ENCODE data around the gene EIF4B.
"Not testable (repeated sequence)": the region's sequence is repeated elsewhere in the genome, so short reads cannot be mapped to it uniquely, and the experiment has no call there.

Gene EIF4B

DNA sequence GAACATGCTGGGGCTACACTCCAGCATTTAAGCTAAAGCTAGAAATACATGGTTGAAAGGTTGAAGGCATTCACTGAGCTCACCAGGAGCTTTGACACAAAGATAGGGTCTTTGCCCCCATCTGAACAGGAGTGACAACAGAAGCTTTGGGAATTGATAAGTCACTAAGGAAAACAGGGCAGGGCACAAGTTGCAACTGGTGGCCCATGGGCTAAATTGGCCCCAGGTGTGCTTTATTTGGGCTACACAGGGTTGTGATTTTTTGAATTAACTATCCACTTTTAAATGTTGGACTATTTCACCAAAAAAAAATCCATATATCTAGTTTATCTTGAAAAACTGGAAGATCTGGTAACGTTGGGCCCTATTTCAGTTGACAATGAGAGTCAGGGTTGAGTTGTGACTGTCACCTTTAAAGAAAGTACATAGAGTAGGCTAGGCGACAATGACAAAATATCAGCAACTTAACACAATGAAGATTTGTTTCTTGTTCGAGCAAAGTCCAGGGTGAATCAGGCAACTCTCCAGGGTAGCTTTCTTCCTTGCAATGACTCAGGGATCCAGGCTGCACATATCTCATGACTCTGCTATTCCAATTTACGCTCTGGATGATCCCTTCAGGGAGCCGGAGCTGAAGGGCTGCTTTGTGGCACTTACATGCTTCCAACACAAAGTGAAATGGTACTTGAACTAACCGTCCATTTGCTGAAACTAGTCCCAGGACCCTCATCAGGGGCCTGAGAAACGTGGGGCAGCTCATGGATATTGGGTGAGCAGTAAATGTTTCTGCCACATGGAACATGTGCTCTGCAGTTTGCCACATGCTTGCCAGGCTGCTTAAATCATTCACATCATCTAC lies 13.3 kb upstream of the EIF4B start:
- peak; percentile 45 for DNase-seq

DNA sequence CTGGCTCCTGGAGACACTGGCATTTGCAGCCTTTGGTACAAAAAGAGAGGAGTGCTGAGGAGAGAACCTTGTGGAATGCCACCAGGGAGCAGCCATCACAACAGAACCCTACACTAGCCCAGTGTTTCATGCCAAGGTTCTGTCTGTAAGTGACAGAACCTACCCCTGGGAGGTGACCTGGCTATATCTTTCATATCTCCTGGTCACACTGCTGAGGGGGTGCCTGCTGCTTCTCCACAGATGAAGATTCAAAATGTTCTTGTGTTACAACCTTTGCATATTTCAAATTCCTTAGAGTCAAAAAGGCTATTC lies 12.7 kb upstream of the EIF4B start:
- no peak for DNase-seq

GRCh38 chr12:53004178-53004577 lies 2.1 kb upstream of the EIF4B start:
- DNase-seq = no peak

GRCh38 chr12:53004582-53004981 lies 1.7 kb upstream of the EIF4B start:
- DNase-seq = no peak

- DNase-seq = no peak
These were observed 856 bp upstream of the EIF4B start for GRCh38 chr12:53005215-53005985.

GRCh38 chr12:53006810-53007309 lies 604 bp downstream of the EIF4B start:
- peak; percentile 73 for DNase-seq

DNA sequence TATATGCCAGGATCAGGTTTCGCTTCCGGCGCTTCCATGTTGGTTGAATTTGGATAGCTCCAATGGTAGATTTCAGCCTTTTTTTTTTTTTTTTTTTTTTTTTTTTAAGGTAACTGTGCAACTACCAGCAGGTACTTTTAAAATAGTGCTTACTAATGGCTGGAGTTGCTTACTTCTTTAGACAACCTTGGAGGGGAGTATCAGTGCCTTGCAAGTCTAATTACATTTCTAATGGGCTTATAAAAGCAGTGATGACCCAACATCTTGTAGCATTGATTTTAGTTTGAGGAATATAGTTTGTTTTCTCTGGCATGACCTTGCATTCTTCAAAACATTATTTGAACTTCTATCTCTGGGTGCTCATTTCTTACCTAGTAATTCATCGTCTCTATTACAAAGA lies 1.1 kb downstream of the EIF4B start:
- DNase-seq = no peak

DNA sequence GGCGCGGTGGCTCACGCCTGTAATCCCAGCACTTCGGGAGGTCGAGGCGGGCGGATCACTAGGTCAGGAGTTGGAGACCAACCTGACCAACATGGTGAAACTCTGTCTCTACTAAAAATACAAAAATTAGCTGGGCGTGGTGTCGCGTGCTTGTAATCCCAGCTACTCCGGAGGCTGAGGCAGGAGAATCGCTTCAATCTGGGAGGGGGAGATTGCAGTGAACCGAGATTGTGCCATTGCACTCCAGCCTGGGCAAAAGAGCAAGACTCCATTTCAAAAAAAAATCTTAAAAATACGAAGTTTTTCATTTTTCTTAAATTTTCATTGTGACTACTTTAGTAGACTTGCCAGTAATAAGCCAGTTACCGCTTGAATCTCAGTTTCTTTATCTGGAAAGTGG lies 2.5 kb downstream of the EIF4B start:
- DNase-seq = not testable (repeated sequence)

DNA sequence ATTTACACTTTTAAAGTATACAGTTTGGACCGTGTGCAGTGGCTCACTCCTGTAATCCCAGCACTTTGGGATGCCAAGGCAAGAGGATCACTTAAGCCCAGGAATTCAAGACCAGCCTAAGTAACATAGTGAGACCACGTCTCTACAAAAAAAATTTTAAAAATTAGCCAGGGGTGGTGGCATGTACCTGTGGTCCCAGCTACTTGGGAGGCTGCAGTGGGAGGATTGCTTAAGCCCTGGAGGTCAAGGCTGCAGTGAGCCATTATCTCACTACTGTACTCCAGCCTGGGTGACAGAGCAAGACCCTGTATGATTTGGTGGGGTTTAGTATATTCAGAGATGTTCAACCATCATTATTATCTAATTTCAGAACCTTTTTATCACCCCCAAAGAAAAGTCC lies 4.7 kb downstream of the EIF4B start:
- no peak for DNase-seq

GRCh38 chr12:53011889-53012288 lies 5.6 kb downstream of the EIF4B start:
- no peak for DNase-seq

DNA sequence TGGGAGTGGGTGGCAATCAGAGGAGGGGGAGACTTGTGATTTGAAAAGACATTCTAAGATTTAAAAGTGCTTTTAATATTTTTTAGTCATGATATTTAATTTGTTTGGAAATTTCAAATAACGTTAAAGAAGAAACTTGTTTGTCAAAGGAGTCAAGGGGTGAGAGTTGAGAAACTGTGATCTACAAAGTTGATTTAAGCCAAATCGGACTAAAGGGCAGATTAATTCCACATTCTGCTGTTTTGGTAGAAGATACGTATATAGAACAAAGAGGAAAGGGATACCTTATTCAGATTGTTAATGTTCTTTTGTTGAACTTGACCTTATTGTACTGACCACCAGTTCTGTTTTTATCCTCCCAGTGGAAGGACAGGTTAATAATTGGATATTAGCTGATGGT lies 6.7 kb downstream of the EIF4B start:
- DNase-seq = no peak

GRCh38 chr12:53014709-53015108 lies 8.5 kb downstream of the EIF4B start:
- no peak for DNase-seq

DNA sequence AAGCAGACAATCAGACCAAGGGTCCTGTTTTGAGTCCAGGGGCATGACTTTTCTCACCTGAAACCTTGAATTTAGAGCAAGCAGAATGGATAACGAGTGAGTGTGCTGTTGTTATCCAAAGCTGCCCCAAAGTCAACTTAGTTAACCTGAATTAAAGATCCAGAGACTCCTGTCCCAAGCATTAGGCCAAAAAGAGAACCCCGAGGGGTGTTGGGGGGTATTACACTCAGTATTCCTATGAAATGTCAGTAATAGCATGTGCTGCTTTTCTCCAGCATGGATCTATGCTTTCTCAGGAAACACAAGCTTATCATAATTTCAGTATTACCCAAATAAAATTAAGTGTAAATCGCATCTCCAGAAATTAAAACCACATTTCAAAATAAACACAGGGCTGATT lies 19.0 kb downstream of the EIF4B start:
- DNase-seq = no peak

GRCh38 chr12:53027014-53027413 lies 20.8 kb downstream of the EIF4B start:
- not testable (repeated sequence) for DNase-seq

DNA sequence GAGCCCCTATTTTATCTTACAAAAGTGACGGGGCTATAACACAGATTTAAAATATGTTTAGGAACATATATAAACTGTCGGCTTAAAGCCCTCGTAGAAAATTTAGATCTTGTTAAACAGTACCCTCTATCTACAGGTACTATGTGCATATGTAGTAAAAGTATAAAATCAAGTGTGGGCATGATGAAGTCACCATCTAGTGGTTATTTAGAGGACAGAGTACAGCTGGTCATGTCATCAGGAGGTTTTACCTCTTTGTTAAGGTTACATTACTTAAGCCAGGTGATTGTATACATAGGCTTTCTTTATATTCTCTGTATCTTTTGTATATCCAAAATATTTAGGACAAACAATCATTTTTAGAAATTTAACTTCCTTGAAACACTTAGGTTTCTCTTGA lies 25.4 kb downstream of the EIF4B start:
- DNase-seq = no peak

GRCh38 chr12:53033832-53034231 lies 27.6 kb downstream of the EIF4B start:
- not testable (repeated sequence) for DNase-seq

DNA sequence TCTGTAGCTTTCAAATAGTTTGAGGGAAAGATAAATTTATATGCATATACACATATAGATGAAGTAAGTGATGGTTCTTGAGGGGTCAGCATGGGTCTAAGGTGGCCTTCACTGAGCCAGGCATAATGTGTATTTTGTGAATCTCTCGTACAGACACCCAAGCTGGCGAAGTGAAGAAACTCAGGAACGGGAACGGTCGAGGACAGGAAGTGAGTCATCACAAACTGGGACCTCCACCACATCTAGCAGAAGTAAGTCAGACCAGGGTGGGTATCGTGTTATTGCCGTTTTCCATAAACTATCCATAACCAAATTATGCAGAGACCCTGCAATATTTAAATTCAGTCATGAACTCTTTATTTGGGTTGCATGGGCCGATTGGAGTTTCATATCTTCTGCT lies 28.2 kb downstream of the EIF4B start:
- no peak for DNase-seq

- DNase-seq = no peak
These were observed 30.5 kb downstream of the EIF4B start for GRCh38 chr12:53036802-53037201.

DNA sequence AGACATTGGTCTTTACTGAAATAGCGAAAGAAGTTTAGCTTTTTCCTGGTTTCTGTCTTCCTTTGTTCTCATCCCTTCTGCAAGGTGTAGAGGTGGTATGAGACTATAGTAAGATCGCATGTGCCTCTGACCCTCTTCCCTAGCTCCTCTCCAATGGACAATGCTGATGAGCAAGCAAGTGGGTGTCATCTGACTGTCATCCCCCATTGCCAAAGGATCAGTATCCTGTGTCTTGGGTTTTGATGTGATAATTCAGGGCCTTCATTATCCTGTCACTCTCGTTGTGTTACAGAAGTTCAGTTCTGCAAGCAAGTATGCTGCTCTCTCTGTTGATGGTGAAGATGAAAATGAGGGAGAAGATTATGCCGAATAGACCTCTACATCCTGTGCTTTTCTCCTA lies 33.6 kb downstream of the EIF4B start:
- no peak for DNase-seq

DNA sequence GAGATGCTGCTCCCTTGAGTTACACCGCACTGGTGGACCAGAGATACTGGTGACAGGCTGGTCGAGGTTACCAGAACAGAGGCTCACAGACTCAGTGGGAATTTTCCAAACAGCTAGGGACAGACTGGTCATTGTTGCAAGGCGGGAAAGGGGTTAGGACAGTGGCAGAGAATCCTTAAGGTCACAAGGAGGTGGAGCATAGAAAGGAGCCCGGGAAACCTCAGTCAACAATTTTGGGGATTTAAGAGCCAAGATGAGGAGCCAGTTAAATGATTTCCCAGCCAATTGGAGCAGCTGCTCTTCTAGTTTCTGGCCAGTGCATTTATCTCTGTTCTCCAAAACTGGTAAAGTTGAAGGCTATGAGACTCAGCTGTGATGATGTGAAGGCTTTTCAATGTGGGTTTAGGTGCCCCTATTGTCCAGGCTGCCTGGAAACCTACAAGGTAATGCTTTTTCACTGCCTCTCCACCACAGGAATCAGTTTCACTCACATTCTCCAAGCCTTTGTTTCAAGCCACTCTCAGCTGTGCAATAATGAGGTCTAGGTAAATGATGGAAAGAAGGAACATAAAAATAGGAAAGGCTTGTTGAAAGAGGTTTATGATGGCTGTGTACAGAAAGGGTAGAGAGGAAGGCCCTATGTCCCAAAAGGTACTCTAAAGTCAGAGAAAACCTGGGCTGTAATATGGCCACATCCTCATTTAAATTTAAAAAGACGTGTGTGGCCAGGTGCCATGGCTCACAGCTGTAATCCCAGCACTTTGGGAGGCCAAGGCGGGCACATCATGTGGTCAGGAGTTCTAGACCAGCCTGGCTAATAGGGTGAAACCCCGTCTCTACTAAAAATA lies 36.6 kb downstream of the EIF4B start:
- DNase-seq = no peak

DNA sequence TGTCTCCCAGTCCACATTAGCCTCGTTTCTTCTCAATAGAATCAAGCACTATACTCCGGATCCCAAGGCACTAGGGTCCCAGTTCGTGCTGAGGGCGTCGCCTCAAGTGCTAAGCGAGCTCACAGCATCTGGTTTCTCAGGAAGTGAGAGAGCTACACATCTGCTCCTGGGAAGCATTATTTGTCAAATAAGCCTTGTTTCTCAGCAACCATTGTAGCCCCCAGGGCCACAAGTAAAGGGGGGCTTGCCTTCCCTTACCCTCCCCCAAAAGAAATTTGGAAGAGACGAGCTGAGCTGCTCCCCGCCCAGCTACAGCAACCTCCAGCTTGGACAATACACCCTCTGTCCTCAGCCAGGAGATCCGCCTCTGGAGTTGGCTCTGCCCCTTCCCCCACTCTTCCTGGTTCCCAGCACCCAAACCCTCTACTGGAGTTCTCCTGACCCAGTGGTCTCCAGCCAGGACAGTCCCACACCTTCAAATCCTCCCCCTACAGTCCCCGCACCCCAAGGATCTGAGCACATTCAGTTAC lies 37.9 kb downstream of the EIF4B start:
- no peak for DNase-seq

DNA sequence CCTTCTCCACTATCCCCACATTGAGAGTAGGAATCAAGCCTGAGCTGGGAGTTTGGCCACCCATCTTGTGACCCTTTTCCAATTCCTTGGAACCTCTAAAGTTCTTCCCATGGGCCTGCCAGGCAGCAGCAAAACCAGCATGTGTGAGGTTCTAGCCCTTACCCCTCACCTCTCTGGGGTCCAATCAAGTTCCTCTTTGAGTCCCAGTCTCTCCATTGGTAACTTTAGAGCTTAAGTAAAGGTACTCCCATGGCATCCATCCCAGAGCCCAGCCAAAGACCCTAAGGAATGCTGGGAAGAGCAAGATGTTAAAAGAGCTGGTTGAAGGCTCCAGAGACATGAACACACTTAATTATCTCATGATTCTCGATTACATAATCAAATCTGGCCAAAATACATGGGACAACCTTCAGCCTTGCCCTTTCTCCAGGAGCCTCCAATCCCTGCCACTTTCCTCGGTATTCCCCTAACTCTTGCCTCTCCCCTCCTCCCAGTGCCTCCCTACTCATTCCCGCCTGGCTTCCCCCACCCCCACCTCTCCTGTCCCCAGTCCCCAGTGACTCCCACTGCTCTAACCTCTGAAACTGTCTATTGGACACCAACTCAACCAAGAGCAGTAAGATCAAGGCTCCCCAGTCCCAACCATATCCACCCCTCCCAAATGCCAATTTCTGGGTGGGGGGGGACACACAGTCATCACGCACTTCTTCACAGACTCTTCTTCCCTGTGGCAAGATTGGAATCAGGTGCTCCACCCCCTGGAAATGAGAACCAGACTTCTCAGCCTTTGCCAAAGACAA lies 38.8 kb downstream of the EIF4B start:
- DNase-seq = no peak
